ENCODE data around the gene SYCP2.

DNA sequence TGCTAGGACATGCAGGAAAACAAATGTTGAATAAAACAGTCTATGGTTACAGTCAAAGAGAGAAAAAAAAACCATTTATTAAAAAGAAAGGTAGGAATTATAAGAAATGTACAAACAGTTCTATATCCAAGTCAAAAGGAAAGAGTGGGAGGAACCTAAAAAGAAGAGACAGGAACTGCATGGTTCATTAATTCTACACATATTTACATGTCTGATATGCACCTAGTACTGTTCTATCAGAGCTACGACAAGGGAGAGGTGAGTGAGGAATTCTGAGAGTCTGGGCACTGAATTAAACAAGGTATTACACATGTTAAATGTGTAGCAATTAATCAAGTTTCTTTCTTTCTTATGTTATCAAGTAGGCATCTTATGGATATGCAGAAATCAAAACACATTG is 41.9 kb downstream of the SYCP2 start:
- TF ChIP-seq EZH2phosphoT487 (IDR thresholded peaks at IDR 0.05; ENCODE audit: borderline replicate concordance, low read depth) (no peak), MXI1 (IDR thresholded peaks at IDR 0.05; ENCODE audit: low read depth, low read length) (no peak), SIN3A (IDR thresholded peaks at IDR 0.05; ENCODE audit: borderline replicate concordance, low read depth, low read length) (no peak), POLR2AphosphoS5 (IDR thresholded peaks at IDR 0.05; ENCODE audit: low read depth, low read length) (no peak), SMC3 (IDR thresholded peaks at IDR 0.05; ENCODE audit: low read depth, low read length) (no peak), EP300 (IDR thresholded peaks at IDR 0.05; ENCODE audit: borderline replicate concordance in 1 of 2, low read depth in 1 of 2, low read length in 1 of 2) (no peak)
- TF ChIP-seq, protein P1, sequence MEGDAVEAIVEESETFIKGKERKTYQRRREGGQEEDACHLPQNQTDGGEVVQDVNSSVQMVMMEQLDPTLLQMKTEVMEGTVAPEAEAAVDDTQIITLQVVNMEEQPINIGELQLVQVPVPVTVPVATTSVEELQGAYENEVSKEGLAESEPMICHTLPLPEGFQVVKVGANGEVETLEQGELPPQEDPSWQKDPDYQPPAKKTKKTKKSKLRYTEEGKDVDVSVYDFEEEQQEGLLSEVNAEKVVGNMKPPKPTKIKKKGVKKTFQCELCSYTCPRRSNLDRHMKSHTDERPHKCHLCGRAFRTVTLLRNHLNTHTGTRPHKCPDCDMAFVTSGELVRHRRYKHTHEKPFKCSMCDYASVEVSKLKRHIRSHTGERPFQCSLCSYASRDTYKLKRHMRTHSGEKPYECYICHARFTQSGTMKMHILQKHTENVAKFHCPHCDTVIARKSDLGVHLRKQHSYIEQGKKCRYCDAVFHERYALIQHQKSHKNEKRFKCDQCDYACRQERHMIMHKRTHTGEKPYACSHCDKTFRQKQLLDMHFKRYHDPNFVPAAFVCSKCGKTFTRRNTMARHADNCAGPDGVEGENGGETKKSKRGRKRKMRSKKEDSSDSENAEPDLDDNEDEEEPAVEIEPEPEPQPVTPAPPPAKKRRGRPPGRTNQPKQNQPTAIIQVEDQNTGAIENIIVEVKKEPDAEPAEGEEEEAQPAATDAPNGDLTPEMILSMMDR (IDR thresholded peaks at IDR 0.05), result no peak
- TF ChIP-seq, protein P2, sequence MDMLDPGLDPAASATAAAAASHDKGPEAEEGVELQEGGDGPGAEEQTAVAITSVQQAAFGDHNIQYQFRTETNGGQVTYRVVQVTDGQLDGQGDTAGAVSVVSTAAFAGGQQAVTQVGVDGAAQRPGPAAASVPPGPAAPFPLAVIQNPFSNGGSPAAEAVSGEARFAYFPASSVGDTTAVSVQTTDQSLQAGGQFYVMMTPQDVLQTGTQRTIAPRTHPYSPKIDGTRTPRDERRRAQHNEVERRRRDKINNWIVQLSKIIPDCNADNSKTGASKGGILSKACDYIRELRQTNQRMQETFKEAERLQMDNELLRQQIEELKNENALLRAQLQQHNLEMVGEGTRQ (IDR thresholded peaks at IDR 0.05; ENCODE audit: borderline replicate concordance, low read depth, low read length), result no peak
- TF ChIP-seq, protein P3, sequence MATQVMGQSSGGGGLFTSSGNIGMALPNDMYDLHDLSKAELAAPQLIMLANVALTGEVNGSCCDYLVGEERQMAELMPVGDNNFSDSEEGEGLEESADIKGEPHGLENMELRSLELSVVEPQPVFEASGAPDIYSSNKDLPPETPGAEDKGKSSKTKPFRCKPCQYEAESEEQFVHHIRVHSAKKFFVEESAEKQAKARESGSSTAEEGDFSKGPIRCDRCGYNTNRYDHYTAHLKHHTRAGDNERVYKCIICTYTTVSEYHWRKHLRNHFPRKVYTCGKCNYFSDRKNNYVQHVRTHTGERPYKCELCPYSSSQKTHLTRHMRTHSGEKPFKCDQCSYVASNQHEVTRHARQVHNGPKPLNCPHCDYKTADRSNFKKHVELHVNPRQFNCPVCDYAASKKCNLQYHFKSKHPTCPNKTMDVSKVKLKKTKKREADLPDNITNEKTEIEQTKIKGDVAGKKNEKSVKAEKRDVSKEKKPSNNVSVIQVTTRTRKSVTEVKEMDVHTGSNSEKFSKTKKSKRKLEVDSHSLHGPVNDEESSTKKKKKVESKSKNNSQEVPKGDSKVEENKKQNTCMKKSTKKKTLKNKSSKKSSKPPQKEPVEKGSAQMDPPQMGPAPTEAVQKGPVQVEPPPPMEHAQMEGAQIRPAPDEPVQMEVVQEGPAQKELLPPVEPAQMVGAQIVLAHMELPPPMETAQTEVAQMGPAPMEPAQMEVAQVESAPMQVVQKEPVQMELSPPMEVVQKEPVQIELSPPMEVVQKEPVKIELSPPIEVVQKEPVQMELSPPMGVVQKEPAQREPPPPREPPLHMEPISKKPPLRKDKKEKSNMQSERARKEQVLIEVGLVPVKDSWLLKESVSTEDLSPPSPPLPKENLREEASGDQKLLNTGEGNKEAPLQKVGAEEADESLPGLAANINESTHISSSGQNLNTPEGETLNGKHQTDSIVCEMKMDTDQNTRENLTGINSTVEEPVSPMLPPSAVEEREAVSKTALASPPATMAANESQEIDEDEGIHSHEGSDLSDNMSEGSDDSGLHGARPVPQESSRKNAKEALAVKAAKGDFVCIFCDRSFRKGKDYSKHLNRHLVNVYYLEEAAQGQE (IDR thresholded peaks at IDR 0.05; ENCODE audit: low read depth, low read length), result no peak
- TF ChIP-seq, protein P4, sequence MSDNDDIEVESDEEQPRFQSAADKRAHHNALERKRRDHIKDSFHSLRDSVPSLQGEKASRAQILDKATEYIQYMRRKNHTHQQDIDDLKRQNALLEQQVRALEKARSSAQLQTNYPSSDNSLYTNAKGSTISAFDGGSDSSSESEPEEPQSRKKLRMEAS (IDR thresholded peaks at IDR 0.05; ENCODE audit: low read depth), result no peak
- TF ChIP-seq, protein P5, sequence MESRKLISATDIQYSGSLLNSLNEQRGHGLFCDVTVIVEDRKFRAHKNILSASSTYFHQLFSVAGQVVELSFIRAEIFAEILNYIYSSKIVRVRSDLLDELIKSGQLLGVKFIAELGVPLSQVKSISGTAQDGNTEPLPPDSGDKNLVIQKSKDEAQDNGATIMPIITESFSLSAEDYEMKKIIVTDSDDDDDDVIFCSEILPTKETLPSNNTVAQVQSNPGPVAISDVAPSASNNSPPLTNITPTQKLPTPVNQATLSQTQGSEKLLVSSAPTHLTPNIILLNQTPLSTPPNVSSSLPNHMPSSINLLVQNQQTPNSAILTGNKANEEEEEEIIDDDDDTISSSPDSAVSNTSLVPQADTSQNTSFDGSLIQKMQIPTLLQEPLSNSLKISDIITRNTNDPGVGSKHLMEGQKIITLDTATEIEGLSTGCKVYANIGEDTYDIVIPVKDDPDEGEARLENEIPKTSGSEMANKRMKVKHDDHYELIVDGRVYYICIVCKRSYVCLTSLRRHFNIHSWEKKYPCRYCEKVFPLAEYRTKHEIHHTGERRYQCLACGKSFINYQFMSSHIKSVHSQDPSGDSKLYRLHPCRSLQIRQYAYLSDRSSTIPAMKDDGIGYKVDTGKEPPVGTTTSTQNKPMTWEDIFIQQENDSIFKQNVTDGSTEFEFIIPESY (IDR thresholded peaks at IDR 0.05; ENCODE audit: borderline replicate concordance, low read depth), result no peak
- TF ChIP-seq, protein P6, sequence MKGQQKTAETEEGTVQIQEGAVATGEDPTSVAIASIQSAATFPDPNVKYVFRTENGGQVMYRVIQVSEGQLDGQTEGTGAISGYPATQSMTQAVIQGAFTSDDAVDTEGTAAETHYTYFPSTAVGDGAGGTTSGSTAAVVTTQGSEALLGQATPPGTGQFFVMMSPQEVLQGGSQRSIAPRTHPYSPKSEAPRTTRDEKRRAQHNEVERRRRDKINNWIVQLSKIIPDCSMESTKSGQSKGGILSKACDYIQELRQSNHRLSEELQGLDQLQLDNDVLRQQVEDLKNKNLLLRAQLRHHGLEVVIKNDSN (IDR thresholded peaks at IDR 0.05; ENCODE audit: borderline replicate concordance, low read depth), result no peak
